GM19395 (cell line): ENCODE results near the gene CD82.
"Not testable (repeated sequence)": the region's sequence is repeated elsewhere in the genome, so short reads cannot be mapped to it uniquely, and the experiment has no call there.

ENCODE experiments used
- ATAC-seq: cut with Tn5 transposase; IDR thresholded peaks from one replicate; pipeline ENCODE4 v1.9.1; 2021; ENCODE audit warnings: mild to moderate bottlenecking, moderate library complexity; ENCODE audit not compliant: unreplicated experiment

Gene CD82

GRCh38 chr11:44628730-44629700, 63.6 kb downstream of the CD82 start:
- no peak for ATAC-seq

- ATAC-seq = no peak
Observed at GRCh38 chr11:44629732-44630345, 64.4 kb downstream of the CD82 start.

- no peak for ATAC-seq
Observed at GRCh38 chr11:44630511-44631210, 65.2 kb downstream of the CD82 start.

GRCh38 chr11:44631831-44632230, 66.4 kb downstream of the CD82 start:
- no peak for ATAC-seq

- ATAC-seq = no peak
Observed at GRCh38 chr11:44632466-44633123, 67.1 kb downstream of the CD82 start.

- ATAC-seq = no peak
Observed at GRCh38 chr11:44633641-44634040, 68.2 kb downstream of the CD82 start.

GRCh38 chr11:44634401-44635281, 69.2 kb downstream of the CD82 start:
- ATAC-seq = no peak

- ATAC-seq = no peak
Observed at GRCh38 chr11:44637487-44637886, 72.0 kb downstream of the CD82 start.

- no peak for ATAC-seq
Observed at GRCh38 chr11:44638032-44638431, 72.6 kb downstream of the CD82 start.

- no peak for ATAC-seq
Observed at GRCh38 chr11:44643217-44643616, 77.8 kb downstream of the CD82 start.

- ATAC-seq = no peak
Observed at GRCh38 chr11:44645827-44646226, 80.4 kb downstream of the CD82 start.

- ATAC-seq = not testable (repeated sequence)
Observed at GRCh38 chr11:44647255-44647955, 81.9 kb downstream of the CD82 start.

- ATAC-seq = no peak
Observed at GRCh38 chr11:44648109-44648508, 82.6 kb downstream of the CD82 start.

GRCh38 chr11:44651535-44652155, 86.2 kb downstream of the CD82 start:
- no peak for ATAC-seq

- no peak for ATAC-seq
Observed at GRCh38 chr11:44652901-44653644, 87.6 kb downstream of the CD82 start.

- ATAC-seq = no peak
Observed at GRCh38 chr11:44654057-44654456, 88.6 kb downstream of the CD82 start.

- no peak for ATAC-seq
Observed at GRCh38 chr11:44654596-44654995, 89.1 kb downstream of the CD82 start.

GRCh38 chr11:44657836-44658505, 92.5 kb downstream of the CD82 start:
- no peak for ATAC-seq
